ENCODE results near the gene KLHDC9.

DNA sequence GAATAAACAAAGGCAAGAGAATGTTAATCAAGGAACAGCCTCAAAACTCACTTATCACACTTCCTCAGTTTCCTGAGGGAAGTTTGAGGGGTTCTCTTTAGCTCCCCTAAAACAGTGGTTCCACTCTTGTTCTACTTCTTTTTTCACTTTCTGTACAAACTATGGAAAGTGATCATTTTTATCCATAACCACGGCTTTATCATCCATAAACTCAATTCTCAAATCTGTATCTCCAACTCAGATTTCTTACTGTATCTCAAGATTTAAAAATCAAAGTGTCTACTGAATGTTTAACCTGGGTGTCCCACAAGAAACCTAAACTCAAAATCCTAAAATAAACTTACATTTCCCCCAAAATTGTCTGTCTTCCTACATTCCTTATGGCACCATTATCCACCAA lies 15.8 kb downstream of the KLHDC9 start:
- TF ChIP-seq, protein P1, sequence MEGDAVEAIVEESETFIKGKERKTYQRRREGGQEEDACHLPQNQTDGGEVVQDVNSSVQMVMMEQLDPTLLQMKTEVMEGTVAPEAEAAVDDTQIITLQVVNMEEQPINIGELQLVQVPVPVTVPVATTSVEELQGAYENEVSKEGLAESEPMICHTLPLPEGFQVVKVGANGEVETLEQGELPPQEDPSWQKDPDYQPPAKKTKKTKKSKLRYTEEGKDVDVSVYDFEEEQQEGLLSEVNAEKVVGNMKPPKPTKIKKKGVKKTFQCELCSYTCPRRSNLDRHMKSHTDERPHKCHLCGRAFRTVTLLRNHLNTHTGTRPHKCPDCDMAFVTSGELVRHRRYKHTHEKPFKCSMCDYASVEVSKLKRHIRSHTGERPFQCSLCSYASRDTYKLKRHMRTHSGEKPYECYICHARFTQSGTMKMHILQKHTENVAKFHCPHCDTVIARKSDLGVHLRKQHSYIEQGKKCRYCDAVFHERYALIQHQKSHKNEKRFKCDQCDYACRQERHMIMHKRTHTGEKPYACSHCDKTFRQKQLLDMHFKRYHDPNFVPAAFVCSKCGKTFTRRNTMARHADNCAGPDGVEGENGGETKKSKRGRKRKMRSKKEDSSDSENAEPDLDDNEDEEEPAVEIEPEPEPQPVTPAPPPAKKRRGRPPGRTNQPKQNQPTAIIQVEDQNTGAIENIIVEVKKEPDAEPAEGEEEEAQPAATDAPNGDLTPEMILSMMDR (conservative IDR thresholded peaks at IDR 0.05) = no peak
- TF ChIP-seq ZFX (IDR thresholded peaks at IDR 0.05) = no peak
